Activated CD8-positive, alpha-beta memory T cell treated with anti-CD3 and anti-CD28 coated beads for 36 hours (primary cell): ENCODE data around the gene GLTP. TPM values are rescaled to one million over a fixed set of nuclear protein-coding genes. Genes with fewer than 3 reads are reported as not detected.
"Not testable (repeated sequence)": the region's sequence is repeated elsewhere in the genome, so short reads cannot be mapped to it uniquely, and the experiment has no call there.

Experiments
- CTCF ChIA-PET: fragments of 350-600 bp; sonication (Branson Sonifier 250); formaldehyde crosslinking; loops from one replicate; lab custom pipeline; 2021; ENCODE audit warnings: antibody characterized with exemption; lab: Charles Lee
- POLR2A ChIA-PET: fragments of 350-600 bp; sonication (Branson Sonifier 250); formaldehyde crosslinking; loops from one replicate; lab custom pipeline; 2021; ENCODE audit warnings: antibody characterized with exemption; lab: Charles Lee
- total RNA-seq, 2 experiments: library from RNA; stranded (reverse); gene quantifications; one replicate each; pipeline ENCODE4 v1.2.3, GENCODE V29; 2021

The GLTP gene
- total RNA-seq, 2 experiments from 2014 or later, result 36.9 to 37.4 TPM

- CTCF ChIA-PET, result interaction anchor here (2.2 kb wide), 1 partner anchor 10 kb away, joined by 7 read pairs; no protein-coding TSS in a partner anchor
- POLR2A ChIA-PET, result not testable (repeated sequence)
These were observed 17.9 kb downstream of the GLTP start for GRCh38 chr12:109862491-109862890.

GRCh38 chr12:109861689-109862314, 18.5 kb downstream of the GLTP start:
- ChIA-PET CTCF (interaction anchor here (2.2 kb wide), 1 partner anchor 9 kb away, joined by 7 read pairs; no protein-coding TSS in a partner anchor), POLR2A (no interaction called here)

- CTCF ChIA-PET, result no interaction called here
- POLR2A ChIA-PET, result no interaction called here
These were observed 19.4 kb downstream of the GLTP start for GRCh38 chr12:109860977-109861376.

- POLR2A ChIA-PET, result interaction anchor here (0.6 kb wide), 1 partner anchor 287 kb away, joined by 3 read pairs; no protein-coding TSS in a partner anchor
- CTCF ChIA-PET, result interaction anchor here (1.2 to 1.6 kb wide), 3 partner anchors 12 to 23 kb away, joined by 3 to 9 read pairs (median 3); no protein-coding TSS in a partner anchor
These were observed 21.6 kb downstream of the GLTP start for GRCh38 chr12:109858764-109859163.

- CTCF ChIA-PET, result no interaction called here
- POLR2A ChIA-PET, result no interaction called here
These were observed 22.6 kb downstream of the GLTP start for GRCh38 chr12:109857715-109858114.

GRCh38 chr12:109855377-109855776, 25.0 kb downstream of the GLTP start:
- ChIA-PET CTCF (interaction anchor here (2.7 kb wide), 1 partner anchor 11 kb away, joined by 13 read pairs; no protein-coding TSS in a partner anchor), POLR2A (no interaction called here)

GRCh38 chr12:109850518-109850917, 29.8 kb downstream of the GLTP start:
- CTCF ChIA-PET, result interaction anchor here (0.6 kb wide), 1 partner anchor 40 kb away, joined by 3 read pairs; no protein-coding TSS in a partner anchor
- POLR2A ChIA-PET, result not testable (repeated sequence)

GRCh38 chr12:109847142-109847735, 33.1 kb downstream of the GLTP start:
- POLR2A ChIA-PET, result no interaction called here

GRCh38 chr12:109845824-109846205, 34.5 kb downstream of the GLTP start:
- ChIA-PET POLR2A (no interaction called here), CTCF (interaction anchor here (0.6 to 3.2 kb wide), 28 partner anchors 8 to 420 kb away, joined by 3 to 38 read pairs (median 3); partner anchors contain the start of gene TCHP)

More at GRCh38 chr12:109847142-109847735, 33.1 kb downstream of the GLTP start:
- CTCF ChIA-PET, result interaction anchor here (1.0 to 3.2 kb wide), 2 partner anchors 12 to 42 kb away, joined by 3 to 38 read pairs; no protein-coding TSS in a partner anchor

GRCh38 chr12:109844983-109845823, 35.1 kb downstream of the GLTP start:
- POLR2A ChIA-PET, result no interaction called here
- CTCF ChIA-PET, result interaction anchor here (0.6 to 3.2 kb wide), 31 partner anchors 9 to 419 kb away, joined by 3 to 38 read pairs (median 3); partner anchors contain the start of gene TCHP

- POLR2A ChIA-PET, result no interaction called here
These were observed 36.2 kb downstream of the GLTP start for GRCh38 chr12:109844091-109844490.

GRCh38 chr12:109842021-109842420, 38.3 kb downstream of the GLTP start:
- ChIA-PET POLR2A (no interaction called here), CTCF (interaction anchor here (3.2 kb wide), 1 partner anchor 37 kb away, joined by 18 read pairs; no protein-coding TSS in a partner anchor)

More at GRCh38 chr12:109844091-109844490, 36.2 kb downstream of the GLTP start:
- CTCF ChIA-PET, result interaction anchor here (1.0 to 3.2 kb wide), 4 partner anchors 10 to 39 kb away, joined by 3 to 38 read pairs (median 10); no protein-coding TSS in a partner anchor

GRCh38 chr12:109841356-109841755, 39.0 kb downstream of the GLTP start:
- POLR2A ChIA-PET, result no interaction called here

GRCh38 chr12:109840305-109841074, 39.9 kb downstream of the GLTP start:
- CTCF ChIA-PET, result interaction anchor here (3.2 kb wide), 1 partner anchor 35 kb away, joined by 18 read pairs; no protein-coding TSS in a partner anchor
- POLR2A ChIA-PET, result no interaction called here

More at GRCh38 chr12:109841356-109841755, 39.0 kb downstream of the GLTP start:
- CTCF ChIA-PET, result interaction anchor here (3.2 kb wide), 1 partner anchor 36 kb away, joined by 18 read pairs; no protein-coding TSS in a partner anchor

GRCh38 chr12:109839444-109839843, 40.9 kb downstream of the GLTP start:
- CTCF ChIA-PET, result interaction anchor here (0.8 kb wide), 1 partner anchor 34 kb away, joined by 3 read pairs; no protein-coding TSS in a partner anchor
- POLR2A ChIA-PET, result no interaction called here

- POLR2A ChIA-PET, result no interaction called here
- CTCF ChIA-PET, result interaction anchor here (2.6 kb wide), 1 partner anchor 9 kb away, joined by 11 read pairs; no protein-coding TSS in a partner anchor
These were observed 43.4 kb downstream of the GLTP start for GRCh38 chr12:109836916-109837315.

- ChIA-PET CTCF (interaction anchor here (2.6 kb wide), 1 partner anchor 10 kb away, joined by 11 read pairs; no protein-coding TSS in a partner anchor), POLR2A (no interaction called here)
These were observed 44.5 kb downstream of the GLTP start for GRCh38 chr12:109835827-109836226.
